Bronchial epithelial cell (primary cell): Measurements from ENCODE around the gene RBM33. TPM values are rescaled to one million over a fixed set of nuclear protein-coding genes. Genes with fewer than 3 reads are reported as not detected.

Experiments
- DNase-seq: peaks from one replicate; pipeline ENCODE4 v3.0.0-alpha.2; 2010; ENCODE audit warnings: low read depth
- FAIRE-seq: peaks from 2 replicates; lab custom pipeline; 2011; peaks lifted over from hg19 to GRCh38; lab: Jason Lieb, UNC
- H3K27me3 ChIP-seq: 2 replicates; pipeline ENCODE4 v1.5.1; 2011; ENCODE audit warnings: low read length; ENCODE audit not compliant: control insufficient read depth, insufficient read depth
- H3K36me3 ChIP-seq: 2 replicates; pipeline ENCODE4 v1.5.1; 2011; ENCODE audit warnings: low read length; ENCODE audit not compliant: control insufficient read depth, insufficient read depth
- H3K4me3 ChIP-seq: 2 replicates; pipeline ENCODE4 v1.5.1; 2011; ENCODE audit warnings: mild to moderate bottlenecking, low read depth, low read length, control low read depth
- total RNA-seq: library from RNA; depleted of rRNA; stranded (reverse); fragments of >200 nt; gene quantifications from 2 replicates; pipeline ENCODE4 v1.2.1, GENCODE V29; 2014
- TF ChIP-seq, protein P1 (sequence below): IDR thresholded peaks from 2 replicates; pipeline ENCODE4 v1.5.1; 2011; ENCODE audit warnings: mild to moderate bottlenecking, moderate library complexity, low read length, control low read depth, inconsistent platforms; ENCODE audit not compliant: insufficient read depth, severe bottlenecking

The RBM33 gene
- total RNA-seq, 1 donor from 2014 or later, result 17.1 TPM

DNA sequence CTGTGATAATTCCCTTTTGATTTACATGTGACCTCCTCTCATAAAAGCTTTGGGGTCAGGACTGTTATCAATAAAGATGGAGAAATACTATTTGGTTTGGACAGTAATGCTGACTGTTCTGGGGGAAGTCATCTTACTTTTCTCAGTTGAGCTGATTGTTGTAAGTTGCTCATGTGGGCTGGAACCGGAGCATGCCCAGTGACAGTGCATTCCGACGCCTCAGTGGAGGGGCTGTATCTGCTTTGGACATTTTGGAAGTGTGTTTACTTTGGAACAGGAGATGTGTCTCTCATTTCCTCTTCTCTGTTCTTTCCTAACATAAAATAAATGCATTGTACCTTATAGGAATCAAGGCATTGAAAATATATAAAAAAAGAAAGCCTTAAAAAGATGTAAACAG is 30.1 kb downstream of the RBM33 start:
- TF ChIP-seq, protein P1, sequence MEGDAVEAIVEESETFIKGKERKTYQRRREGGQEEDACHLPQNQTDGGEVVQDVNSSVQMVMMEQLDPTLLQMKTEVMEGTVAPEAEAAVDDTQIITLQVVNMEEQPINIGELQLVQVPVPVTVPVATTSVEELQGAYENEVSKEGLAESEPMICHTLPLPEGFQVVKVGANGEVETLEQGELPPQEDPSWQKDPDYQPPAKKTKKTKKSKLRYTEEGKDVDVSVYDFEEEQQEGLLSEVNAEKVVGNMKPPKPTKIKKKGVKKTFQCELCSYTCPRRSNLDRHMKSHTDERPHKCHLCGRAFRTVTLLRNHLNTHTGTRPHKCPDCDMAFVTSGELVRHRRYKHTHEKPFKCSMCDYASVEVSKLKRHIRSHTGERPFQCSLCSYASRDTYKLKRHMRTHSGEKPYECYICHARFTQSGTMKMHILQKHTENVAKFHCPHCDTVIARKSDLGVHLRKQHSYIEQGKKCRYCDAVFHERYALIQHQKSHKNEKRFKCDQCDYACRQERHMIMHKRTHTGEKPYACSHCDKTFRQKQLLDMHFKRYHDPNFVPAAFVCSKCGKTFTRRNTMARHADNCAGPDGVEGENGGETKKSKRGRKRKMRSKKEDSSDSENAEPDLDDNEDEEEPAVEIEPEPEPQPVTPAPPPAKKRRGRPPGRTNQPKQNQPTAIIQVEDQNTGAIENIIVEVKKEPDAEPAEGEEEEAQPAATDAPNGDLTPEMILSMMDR, result no peak
- FAIRE-seq (no peak), DNase-seq (no peak)
- Histone ChIP-seq H3K4me3 (no peak overlapping the region), H3K27me3 (no peaks in the 10 kb centered on the region), H3K36me3 (no peaks in the 10 kb centered on the region)

DNA sequence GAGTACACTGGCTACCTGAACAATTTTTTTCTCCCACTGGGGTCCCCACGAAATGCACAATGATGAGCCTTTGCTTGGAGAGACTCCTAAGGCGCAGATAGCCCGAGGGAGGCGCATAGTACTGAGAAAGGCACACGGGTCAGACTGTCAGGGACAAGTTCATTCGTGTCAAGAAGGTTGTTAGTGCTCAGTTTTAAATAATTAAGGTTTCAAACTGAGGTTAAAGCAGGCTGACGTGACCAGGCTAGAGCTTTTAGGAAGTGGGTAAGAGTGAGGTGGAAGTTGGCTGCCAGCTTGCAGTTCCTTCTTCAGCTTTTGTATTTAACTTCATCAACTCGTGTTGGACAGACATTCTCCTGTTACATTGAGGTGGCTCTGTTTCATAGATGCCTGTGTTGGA is 31.6 kb downstream of the RBM33 start:
- H3K27me3 ChIP-seq, result no peaks in the 10 kb centered on the region

DNA sequence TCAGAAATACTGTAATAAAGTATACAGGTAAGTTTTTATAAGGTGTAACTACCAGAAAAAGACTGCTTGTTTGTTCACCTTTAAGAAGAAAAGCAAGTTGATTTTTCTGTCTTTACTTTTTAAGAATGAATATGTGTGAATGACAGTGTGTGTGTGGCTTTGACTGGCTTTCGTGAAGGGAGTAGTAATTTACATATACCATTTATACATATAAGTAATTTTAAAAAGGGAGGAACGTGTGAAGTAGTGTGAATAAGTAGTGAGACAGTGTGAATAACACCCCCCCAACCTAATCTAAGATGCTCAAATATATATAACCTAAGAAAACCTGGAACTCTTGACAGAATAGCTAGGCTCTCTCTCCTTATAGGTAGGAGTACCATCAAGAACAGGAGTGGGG is 33.2 kb downstream of the RBM33 start:
- FAIRE-seq, result no peak
- no peak for DNase-seq
- Histone ChIP-seq H3K36me3 (peaks cover 3% of the 10 kb centered on the region), H3K27me3 (no peaks in the 10 kb centered on the region), H3K4me3 (no peak overlapping the region)
- TF ChIP-seq, protein P1, result no peak

More for the DNA sequence above, 31.6 kb downstream of the RBM33 start:
- peaks cover 1% of the 10 kb centered on the region for H3K36me3 ChIP-seq
- FAIRE-seq (no peak), DNase-seq (peak; percentile 60)
- TF ChIP-seq, protein P1, result no peak
- H3K4me3 ChIP-seq, result no peak overlapping the region

DNA sequence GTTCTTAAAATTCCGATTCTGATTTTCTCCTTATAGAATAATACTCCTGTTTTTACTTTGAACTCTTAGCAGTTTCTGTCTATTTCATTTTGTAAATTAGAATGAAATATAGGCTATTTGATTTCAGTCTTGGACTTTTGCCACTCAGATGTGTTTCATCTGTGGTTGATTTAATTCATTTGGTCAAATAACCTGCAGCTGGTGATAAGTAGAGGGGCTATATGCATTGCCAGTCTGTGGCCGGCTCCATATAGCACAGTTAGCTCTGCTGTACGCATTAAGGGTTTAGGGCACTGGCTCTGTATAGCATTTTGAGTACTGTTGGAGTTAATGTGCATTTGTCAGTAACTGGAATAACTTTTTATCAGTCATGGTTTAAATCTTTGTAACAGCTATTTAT is 35.7 kb downstream of the RBM33 start:
- H3K36me3 ChIP-seq, result peaks cover 4% of the 10 kb centered on the region
- no peak for FAIRE-seq
- TF ChIP-seq, protein P1, result no peak

DNA sequence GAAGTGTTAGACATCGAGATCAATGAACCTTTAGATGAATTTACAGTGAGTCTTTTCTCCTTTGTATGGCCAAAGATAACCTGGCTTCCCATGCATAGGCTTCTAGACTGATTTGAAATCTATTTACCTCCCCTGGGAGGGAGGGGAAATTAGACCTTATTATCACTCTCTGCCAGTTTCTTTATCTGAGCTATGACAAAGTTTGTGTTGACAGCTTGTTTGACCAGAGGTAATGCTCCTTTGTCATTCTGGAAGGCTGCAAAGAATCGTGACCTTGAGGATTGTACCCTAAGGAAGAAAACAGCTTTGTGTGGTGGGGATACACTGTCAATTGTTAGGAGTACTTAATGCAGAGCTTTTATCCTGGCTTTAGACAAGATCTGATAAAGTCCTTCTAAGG is 36.4 kb downstream of the RBM33 start:
- H3K36me3 ChIP-seq, result peaks cover 6% of the 10 kb centered on the region
- FAIRE-seq, result no peak

More for the DNA sequence above, 35.7 kb downstream of the RBM33 start:
- H3K4me3 ChIP-seq, result no peak overlapping the region
- no peaks in the 10 kb centered on the region for H3K27me3 ChIP-seq
- DNase-seq, result no peak

More for the DNA sequence above, 36.4 kb downstream of the RBM33 start:
- DNase-seq, result no peak
- H3K4me3 ChIP-seq, result no peak overlapping the region
- TF ChIP-seq, protein P1, result no peak
- H3K27me3 ChIP-seq, result no peaks in the 10 kb centered on the region
